ENCODE results near the gene POLR2J. TPM values are rescaled to one million over a fixed set of nuclear protein-coding genes. Genes with fewer than 3 reads are reported as not detected.

Gene POLR2J
- total RNA-seq, 1 experiment from 2014 or later: 81.7 TPM

- no peak for DNase-seq (ENCODE audit: low read depth)
Measured at GRCh38 chr7:102444961-102445673, 33.6 kb downstream of the POLR2J start.

DNA sequence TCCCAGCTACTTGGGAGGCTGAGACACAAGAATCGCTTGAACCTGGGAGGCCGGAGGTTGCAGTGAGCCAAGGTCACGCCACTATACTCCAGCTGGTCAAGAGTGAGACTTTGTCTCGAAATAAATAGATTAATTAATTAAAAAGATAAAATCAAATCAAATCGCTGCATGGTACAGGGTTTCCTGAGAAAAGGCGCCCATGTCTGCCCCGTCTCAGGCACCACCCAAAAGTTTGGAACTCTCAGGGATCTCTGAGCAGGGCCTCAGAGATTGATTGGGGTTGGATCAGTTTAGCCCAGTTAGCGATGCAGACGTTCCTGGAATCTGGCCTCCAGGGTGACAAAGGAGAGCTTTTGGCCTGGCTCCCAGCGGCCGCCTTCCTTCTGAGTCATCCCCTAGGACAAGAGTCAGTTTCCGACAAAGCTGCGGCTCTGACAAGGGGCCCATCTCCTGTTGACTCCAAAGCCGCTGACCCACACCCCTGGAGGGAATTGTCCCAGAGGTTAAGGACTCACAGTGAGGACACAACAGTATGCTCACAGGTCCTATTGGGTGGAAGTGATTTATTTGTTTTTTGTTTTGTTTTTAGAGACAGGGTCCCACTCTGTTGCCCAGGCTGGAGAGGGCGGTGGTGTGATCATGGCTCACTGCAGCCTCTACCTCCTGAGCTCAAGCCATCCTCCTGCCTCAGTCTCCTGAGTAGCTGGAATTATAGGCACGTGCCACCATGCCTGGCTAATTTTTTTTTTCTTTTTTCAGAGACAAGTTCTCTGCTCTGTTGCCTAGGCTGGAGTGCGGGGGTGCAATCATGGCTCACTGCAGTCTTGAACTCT is 38.5 kb downstream of the POLR2J start:
- peak; percentile 89 for DNase-seq (ENCODE audit: low read depth)

GRCh38 chr7:102436118-102436517 is 42.6 kb downstream of the POLR2J start:
- DNase-seq (ENCODE audit: low read depth): no peak

- peak; percentile 37 for DNase-seq (ENCODE audit: low read depth)
Measured at GRCh38 chr7:102434039-102434486, 44.7 kb downstream of the POLR2J start.

DNA sequence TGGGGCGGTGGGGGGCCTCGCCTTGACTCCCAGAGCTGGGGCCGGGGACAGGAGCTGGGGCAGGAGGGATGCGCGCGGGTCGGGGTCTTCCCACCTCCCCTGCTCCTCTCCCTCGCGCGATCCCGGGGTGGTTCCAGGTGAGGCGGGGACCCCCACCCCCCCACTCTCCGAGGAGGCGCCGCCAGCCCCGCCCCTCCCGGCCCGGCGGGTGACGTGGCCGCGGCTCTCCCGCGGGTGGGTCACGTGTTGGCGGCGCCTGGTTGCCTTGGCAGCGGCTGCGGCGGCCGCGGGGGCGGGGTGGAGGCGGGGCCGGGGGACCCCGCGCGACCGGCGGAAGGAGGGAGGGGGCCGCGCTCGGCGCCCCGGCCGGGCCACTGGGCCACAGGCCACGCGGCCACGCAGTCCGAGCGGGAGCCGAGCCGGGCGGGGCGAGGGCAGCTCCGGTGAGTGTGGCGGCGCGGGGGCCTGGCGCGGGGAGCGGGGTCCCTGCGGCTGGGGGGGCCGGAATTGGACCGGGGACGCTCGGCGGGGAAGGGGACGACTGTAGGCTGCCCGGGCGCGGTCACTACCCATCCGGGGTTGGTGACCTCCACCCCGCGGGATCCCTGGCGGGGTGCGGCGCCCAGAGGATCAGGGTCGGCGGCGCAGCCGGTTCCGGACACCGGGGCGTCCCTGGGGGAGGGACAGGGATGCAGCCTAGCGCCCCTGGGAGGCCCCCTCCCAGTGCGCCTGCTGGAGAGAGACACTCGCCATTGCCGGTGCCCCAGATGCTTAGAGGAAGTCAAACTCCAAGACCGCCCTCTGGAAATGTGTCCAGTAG is 45.3 kb downstream of the POLR2J start, which contains the start of gene ORAI2:
ORAI2 (plus strand) TSS at position 357 of the 820 bp plus-strand sequence. CDS start 5,382 bp downstream, outside the sequence.
- peak; percentile 13 for DNase-seq (ENCODE audit: low read depth)

DNA sequence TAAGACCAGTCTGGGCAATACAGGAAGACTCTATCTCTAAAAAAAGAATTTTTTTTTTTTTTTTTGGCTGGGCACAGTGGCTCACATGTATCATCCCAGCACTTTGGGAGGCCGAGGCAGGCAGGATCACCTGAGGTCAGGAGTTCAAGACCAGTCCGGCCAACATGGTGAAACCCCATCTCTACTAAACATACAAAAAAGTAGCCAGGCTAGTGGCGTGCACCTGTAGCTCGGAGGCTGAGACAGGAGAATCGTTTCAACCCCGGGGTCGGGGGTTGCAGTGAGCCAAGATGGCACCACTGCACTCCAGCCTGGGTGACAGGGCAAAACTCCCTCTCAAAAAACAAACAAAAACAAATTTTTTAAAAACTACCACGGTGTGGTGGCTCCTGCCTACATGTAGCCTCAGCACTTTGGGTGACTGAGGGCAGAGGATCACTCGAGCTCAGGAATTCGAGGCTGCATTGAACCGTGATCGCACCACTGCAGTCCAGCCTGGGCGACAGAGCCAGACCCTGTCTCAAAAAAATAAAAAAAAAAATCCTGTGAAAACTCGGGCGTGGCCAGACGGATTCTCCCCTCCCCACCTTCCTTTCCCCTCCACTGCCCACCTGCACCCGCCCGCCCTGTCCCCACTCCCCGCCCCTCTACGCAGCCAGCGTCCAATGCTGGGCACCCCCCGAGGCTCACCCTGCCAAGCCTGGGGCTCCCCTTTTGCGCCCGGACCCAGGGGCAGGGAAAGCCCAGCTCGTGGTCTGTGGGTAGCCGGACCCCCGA is 46.1 kb downstream of the POLR2J start:
- no peak for DNase-seq (ENCODE audit: low read depth)

DNA sequence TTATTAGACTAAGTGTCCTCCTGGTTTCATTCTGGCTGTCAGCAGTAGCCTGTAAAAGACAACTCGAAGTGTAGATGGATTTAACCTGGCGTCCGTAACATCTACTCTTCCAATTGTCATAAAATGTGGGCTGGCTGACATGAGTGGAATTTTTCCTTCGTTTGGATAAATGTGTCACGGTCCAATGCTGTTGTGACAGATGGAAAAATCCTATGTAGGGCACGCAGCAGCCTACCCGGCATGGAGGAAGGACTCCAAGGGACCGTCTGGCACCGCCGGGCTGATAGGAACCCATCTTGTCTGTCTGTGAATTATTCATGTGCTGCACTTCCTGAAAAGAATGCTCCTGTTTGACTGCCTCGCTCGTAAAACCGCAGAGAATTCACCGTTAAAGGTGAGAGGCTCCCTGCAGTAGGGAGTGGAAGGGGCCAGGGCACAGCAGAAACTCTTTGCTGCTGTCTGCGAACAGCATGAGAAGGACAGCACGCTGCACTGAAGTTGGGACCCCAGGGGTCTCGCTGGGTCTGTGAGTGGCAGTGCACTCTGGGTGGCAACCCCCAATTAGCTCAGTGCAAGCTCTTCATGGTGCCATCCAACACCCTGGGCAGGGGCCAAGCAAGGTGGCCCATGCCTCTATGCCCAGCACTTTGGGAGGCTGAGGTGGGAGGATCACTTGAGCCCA is 47.0 kb downstream of the POLR2J start:
- no peak for DNase-seq (ENCODE audit: low read depth)

DNA sequence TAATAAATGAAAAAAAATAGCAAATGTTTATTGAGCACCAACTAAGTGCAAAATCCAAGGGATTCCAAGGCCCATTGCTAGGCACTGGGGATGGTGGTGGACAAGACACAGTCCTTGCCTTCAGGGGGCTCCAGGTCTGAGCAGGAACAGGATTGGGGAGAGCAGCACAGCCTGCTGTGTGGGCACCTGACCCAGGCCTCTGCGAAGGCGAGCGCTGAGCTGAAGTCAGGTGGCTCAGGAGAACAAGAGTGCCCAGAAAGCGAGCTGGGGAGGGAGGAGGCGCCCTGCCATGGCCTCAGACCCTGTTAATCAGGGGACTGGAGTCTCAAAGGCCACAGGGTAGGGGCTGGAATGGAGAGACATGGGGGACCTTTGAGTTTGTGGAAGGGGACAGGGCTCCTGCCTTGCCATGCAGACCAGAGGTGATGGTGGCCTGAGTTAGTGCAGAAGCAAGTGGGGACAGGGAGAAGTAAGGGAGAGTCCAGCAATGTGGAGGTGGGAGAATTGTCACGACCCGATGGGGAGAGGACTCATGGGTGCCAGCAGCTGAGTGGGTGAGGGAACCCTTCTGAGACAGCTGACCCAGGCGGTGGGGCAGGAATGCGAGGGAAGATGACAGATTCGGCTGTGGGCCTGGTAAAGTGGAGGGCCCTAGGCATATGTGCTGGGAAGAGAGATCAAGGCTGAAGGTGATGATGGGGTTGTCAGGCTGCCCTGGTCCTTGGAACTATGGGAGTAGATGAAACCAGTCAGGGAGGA is 49.4 kb downstream of the POLR2J start:
- no peak for DNase-seq (ENCODE audit: low read depth)

- DNase-seq (ENCODE audit: low read depth): no peak
Measured at GRCh38 chr7:102427019-102427405, 51.7 kb downstream of the POLR2J start.

- no peak for DNase-seq (ENCODE audit: low read depth)
Measured at GRCh38 chr7:102426268-102427018, 52.3 kb downstream of the POLR2J start.

GRCh38 chr7:102425639-102426267 is 53.0 kb downstream of the POLR2J start:
- DNase-seq (ENCODE audit: low read depth): no peak

GRCh38 chr7:102424787-102425218 is 53.9 kb downstream of the POLR2J start:
- no peak for DNase-seq (ENCODE audit: low read depth)

- DNase-seq (ENCODE audit: low read depth): no peak
Measured at GRCh38 chr7:102424129-102424551, 54.6 kb downstream of the POLR2J start.

Other genes with a start within 250 kb of the POLR2J start
- 0.90 and 1.2 TPM in 2 replicates for gene SH2B2, start 192.1 kb downstream of the POLR2J start, total RNA-seq (2014; rRNA removed; shearing (Covaris generic))
- not detected in 2 replicates for gene SPDYE6, start 122.5 kb downstream of the POLR2J start, total RNA-seq (2014; rRNA removed; shearing (Covaris generic))
- 19.9 and 21.1 TPM in 2 replicates for gene PRKRIP1, start 82.6 kb downstream of the POLR2J start, total RNA-seq (2014; rRNA removed; shearing (Covaris generic))
- 41.0 and 60.3 TPM in 2 replicates for gene ORAI2, start 45.3 kb downstream of the POLR2J start, total RNA-seq (2014; rRNA removed; shearing (Covaris generic))
- 27.3 and 28.2 TPM in 2 replicates for gene ALKBH4, start 14.1 kb downstream of the POLR2J start, total RNA-seq (2014; rRNA removed; shearing (Covaris generic))
- 49.3 and 55.6 TPM in 2 replicates for gene LRWD1, start 13.9 kb downstream of the POLR2J start, total RNA-seq (2014; rRNA removed; shearing (Covaris generic))
- 0.67 and 1.2 TPM in 2 replicates for gene RASA4B, start 38.9 kb upstream of the POLR2J start, total RNA-seq (2014; rRNA removed; shearing (Covaris generic))
- gene UPK3BL2, start 64.8 kb upstream of the POLR2J start, total RNA-seq (2014; rRNA removed; shearing (Covaris generic)): 4.7 and 6.4 TPM in 2 replicates
- gene SPDYE2, start 72.3 kb upstream of the POLR2J start, total RNA-seq (2014; rRNA removed; shearing (Covaris generic)): not detected in 2 replicates
- gene POLR2J3, start 93.7 kb upstream of the POLR2J start, total RNA-seq (2014; rRNA removed; shearing (Covaris generic)): 20.6 and 32.1 TPM in 2 replicates
- gene RASA4, start 137.8 kb upstream of the POLR2J start, total RNA-seq (2014; rRNA removed; shearing (Covaris generic)): 1.3 and 2.8 TPM in 2 replicates
- 44.0 and 55.2 TPM in 2 replicates for gene UPK3BL1, start 163.9 kb upstream of the POLR2J start, total RNA-seq (2014; rRNA removed; shearing (Covaris generic))
- gene SPDYE2B, start 171.4 kb upstream of the POLR2J start, total RNA-seq (2014; rRNA removed; shearing (Covaris generic)): not detected in 2 replicates
- 1.5 and 1.6 TPM in 2 replicates for gene POLR2J2, start 192.7 kb upstream of the POLR2J start, total RNA-seq (2014; rRNA removed; shearing (Covaris generic))

Data from HT1080 (cell line).